NCI-H2227 (cell line): ENCODE data around the gene SS18.

Experiments
- DNase-seq: peaks from one replicate; lab custom pipeline; 2025; ENCODE audit not compliant: unreplicated experiment; lab: John Stamatoyannopoulos, UW

Gene SS18

GRCh38 chr18:26073758-26074157 lies 16.7 kb downstream of the SS18 start:
- no peak for DNase-seq

- DNase-seq = no peak
These were observed 18.7 kb downstream of the SS18 start for GRCh38 chr18:26071725-26072124.

DNA sequence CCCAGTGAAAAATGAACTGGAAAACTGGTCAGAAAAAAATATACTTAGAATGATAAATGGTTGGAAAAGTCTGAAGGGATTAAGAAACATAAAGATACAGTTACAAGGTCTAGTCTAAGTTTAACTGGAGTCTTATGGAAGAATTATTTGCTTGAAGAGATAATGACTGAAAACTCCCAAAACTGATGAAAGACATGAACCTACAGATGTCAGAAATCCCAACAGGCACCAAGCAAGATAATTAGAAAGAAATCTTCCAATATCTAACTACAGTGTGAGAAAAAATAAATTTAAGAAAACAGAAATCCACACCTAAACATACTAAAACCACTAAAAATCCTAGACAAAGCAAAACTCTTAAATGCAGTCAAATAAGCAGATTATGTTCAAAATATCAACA lies 19.4 kb downstream of the SS18 start:
- DNase-seq = no peak

DNA sequence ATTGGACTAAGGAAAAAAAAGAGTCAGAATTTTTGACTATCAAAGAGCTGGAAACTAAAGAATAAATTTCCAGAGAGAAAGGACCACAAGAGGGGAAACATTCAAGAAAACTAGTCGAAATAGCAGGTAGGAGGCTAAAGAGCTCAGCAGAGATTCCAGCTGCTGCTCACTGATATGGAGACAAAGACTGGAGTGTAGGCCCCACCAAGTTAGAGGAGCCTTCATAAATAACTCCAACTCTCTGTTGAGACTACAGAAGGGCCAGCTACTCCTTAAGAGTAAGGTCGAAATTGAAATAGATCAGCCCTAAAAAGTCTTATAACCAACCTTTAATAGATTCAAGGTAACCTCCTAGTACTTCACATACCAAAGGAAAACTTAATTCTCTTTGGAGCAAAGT lies 31.1 kb downstream of the SS18 start:
- no peak for DNase-seq

DNA sequence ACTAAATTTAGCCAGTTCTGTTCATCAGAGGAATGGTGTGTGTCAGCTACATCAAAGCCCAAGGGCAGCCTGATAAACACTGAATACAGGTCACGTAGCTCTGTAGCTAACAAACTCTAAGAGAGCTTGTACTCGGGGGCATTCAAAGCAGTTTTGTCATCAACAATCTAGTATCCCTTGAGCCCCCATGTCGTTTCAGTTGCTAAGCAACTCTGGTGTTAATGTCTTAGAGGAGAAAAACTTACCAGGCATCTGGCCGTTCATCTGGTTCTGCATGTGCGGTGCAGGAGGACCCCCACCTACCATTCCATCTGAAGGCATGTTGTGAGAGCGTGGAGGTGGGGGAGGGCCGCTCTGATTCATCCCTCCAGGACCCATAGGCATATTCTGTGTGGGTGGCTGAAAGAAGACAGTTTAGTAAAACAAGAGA lies 33.1 kb downstream of the SS18 start:
- DNase-seq = no peak

- no peak for DNase-seq
These were observed 34.1 kb downstream of the SS18 start for GRCh38 chr18:26056291-26056690.

- no peak for DNase-seq
These were observed 37.9 kb downstream of the SS18 start for GRCh38 chr18:26052505-26052904.

GRCh38 chr18:26051843-26052242 lies 38.6 kb downstream of the SS18 start:
- DNase-seq = no peak

- no peak for DNase-seq
These were observed 43.9 kb downstream of the SS18 start for GRCh38 chr18:26046419-26047077.

- no peak for DNase-seq
These were observed 45.6 kb downstream of the SS18 start for GRCh38 chr18:26044807-26045206.

DNA sequence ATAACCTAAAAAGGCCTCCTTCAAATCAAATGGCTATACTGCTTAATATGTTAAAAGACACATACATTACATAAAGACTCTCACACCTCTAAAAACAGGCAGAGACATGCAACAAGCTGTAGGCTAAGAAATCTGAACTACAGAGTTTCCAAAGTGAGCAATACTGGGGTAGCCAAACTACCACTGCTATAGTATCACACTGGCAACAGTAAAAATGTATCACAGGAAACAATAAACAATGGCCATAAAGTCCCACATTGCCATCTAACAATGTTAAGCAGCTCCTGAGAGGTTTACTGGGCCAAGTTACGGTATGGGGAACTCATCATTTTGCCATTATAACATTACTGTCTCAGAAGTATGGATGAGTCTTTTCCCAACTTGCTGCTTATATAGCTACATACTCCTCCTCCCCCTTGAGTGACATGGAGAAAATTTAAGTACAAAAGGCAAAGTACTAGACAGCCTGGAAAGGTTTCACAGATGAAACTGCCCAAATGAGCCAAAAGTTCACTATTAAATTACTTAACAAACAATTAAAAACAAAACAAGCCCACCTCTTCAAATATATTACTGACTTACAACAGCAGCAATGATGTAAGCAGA lies 50.3 kb downstream of the SS18 start:
- no peak for DNase-seq

GRCh38 chr18:26039203-26039602 lies 51.2 kb downstream of the SS18 start:
- no peak for DNase-seq

DNA sequence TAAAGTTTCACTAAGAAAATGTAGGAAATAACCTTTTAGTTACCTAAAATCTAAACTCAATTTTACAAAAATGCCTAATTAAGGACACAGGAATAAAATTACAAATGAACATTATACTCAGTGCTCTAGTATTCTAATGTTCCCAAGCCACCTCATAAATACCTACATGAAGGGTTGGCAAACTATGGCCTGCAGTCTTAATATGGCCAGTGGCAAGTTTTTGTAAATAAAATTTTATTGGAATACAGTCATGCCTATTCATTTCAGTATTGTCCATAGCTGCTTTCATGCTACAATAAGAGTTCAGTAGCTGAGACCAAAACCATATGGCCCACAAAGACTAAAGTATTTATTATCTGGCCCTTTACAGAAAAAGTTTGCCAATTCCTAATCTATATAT lies 53.8 kb downstream of the SS18 start:
- no peak for DNase-seq

- no peak for DNase-seq
These were observed 55.4 kb downstream of the SS18 start for GRCh38 chr18:26034850-26035497.

GRCh38 chr18:26022585-26022984 lies 67.8 kb downstream of the SS18 start:
- DNase-seq = no peak

- no peak for DNase-seq
These were observed 69.2 kb downstream of the SS18 start for GRCh38 chr18:26021061-26021754.

GRCh38 chr18:26017929-26018328 lies 72.5 kb downstream of the SS18 start:
- no peak for DNase-seq

- no peak for DNase-seq
These were observed 76.0 kb downstream of the SS18 start for GRCh38 chr18:26014462-26014861.

GRCh38 chr18:26008619-26009018 lies 81.8 kb downstream of the SS18 start:
- DNase-seq = no peak

- no peak for DNase-seq
These were observed 82.3 kb downstream of the SS18 start for GRCh38 chr18:26008096-26008495.

DNA sequence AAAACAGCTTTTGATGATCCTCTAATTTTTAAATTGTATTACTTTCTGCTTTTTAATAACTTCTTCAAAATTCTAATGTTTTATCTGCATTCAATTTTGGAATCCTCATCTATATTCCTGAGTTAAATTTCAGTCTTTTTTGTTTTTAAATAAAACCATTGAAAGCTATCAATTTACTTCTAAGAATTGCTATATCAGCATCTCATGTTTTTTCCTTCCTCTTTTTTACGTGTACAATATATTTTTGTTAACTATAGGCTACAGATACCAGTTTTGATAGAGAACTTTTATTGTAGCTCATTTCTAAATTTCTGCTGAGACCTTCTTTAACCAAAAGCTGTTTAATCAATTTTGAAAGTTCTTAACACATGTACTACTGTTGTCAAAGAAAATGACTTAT lies 84.5 kb downstream of the SS18 start:
- no peak for DNase-seq

GRCh38 chr18:26004832-26005231 lies 85.6 kb downstream of the SS18 start:
- DNase-seq = no peak
